H9 (cell line): Measurements from ENCODE around the gene ADAM23. TPM values are rescaled to one million over a fixed set of nuclear protein-coding genes. Genes with fewer than 3 reads are reported as not detected.

Experiments used
- DNase-seq: peaks from one replicate; pipeline ENCODE4 v3.0.0-alpha.2; 2017
- H2AFZ ChIP-seq: one replicate; pipeline ENCODE4 v1.6.1; 2013; ENCODE audit warnings: mild to moderate bottlenecking, low read length, control low read depth, moderate library complexity
- H2AK5ac ChIP-seq: 2 replicates; pipeline ENCODE4 v1.6.1; 2013; ENCODE audit warnings: low read length, control low read depth, mixed read lengths; ENCODE audit not compliant: insufficient read length
- H2BK120ac ChIP-seq: one replicate; pipeline ENCODE4 v1.6.1; 2013; ENCODE audit warnings: low read depth, mild to moderate bottlenecking, low read length, control low read depth, inconsistent platforms; ENCODE audit not compliant: poor library complexity, severe bottlenecking
- H2BK12ac ChIP-seq: 2 replicates; pipeline ENCODE4 v1.6.1; 2013; ENCODE audit warnings: low read length, control low read depth, mixed read lengths, low read depth; ENCODE audit not compliant: insufficient read length
- H2BK15ac ChIP-seq: 2 replicates; pipeline ENCODE4 v1.6.1; 2013; ENCODE audit warnings: low read depth, low read length, control low read depth
- H2BK20ac ChIP-seq: one replicate; pipeline ENCODE4 v1.6.1; 2013; ENCODE audit warnings: low read depth, mild to moderate bottlenecking, low read length, control low read depth, inconsistent platforms; ENCODE audit not compliant: poor library complexity, severe bottlenecking
- H2BK5ac ChIP-seq: 2 replicates; pipeline ENCODE4 v1.6.1; 2013; ENCODE audit warnings: low read length, control low read depth, mixed read lengths; ENCODE audit not compliant: insufficient read length
- H3K14ac ChIP-seq: 2 replicates; pipeline ENCODE4 v1.6.1; 2013; ENCODE audit warnings: low read length, control low read depth; ENCODE audit not compliant: insufficient read depth
- H3K18ac ChIP-seq: 2 replicates; pipeline ENCODE4 v1.6.1; 2013; ENCODE audit warnings: low read depth, mild to moderate bottlenecking, mixed read lengths, low read length, control low read depth; ENCODE audit not compliant: insufficient read length
- H3K23ac ChIP-seq: 2 replicates; pipeline ENCODE4 v1.6.1; 2013; ENCODE audit warnings: low read length, control low read depth, mixed read lengths, low read depth; ENCODE audit not compliant: insufficient read length
- H3K23me2 ChIP-seq: 2 replicates; pipeline ENCODE4 v1.6.1; 2013; ENCODE audit warnings: low read depth, mild to moderate bottlenecking, mixed read lengths, low read length, control low read depth; ENCODE audit not compliant: insufficient read length, poor library complexity, severe bottlenecking
- H3K27ac ChIP-seq: 2 replicates; pipeline ENCODE4 v1.5.1; 2013; ENCODE audit warnings: low read length, control low read depth, mixed read lengths, low read depth; ENCODE audit not compliant: insufficient read length
- H3K27me3 ChIP-seq: 2 replicates; pipeline ENCODE4 v1.6.1; 2013; ENCODE audit warnings: low read length, control low read depth, inconsistent platforms; ENCODE audit not compliant: insufficient read depth
- H3K4ac ChIP-seq: 2 replicates; pipeline ENCODE4 v1.6.1; 2013; ENCODE audit warnings: low read depth, mild to moderate bottlenecking, control low read depth, inconsistent platforms, low read length, moderate library complexity
- H3K4me1 ChIP-seq: 2 replicates; pipeline ENCODE4 v1.6.1; 2013; ENCODE audit warnings: low read length, control low read depth, inconsistent platforms; ENCODE audit not compliant: insufficient read depth
- H3K4me2 ChIP-seq: 2 replicates; pipeline ENCODE4 v1.6.1; 2013; ENCODE audit warnings: low read length, control low read depth, mixed read lengths; ENCODE audit not compliant: insufficient read length, insufficient read depth
- H3K56ac ChIP-seq: 2 replicates; pipeline ENCODE4 v1.6.1; 2013; ENCODE audit warnings: low read depth, mild to moderate bottlenecking, mixed read lengths, low read length, control low read depth; ENCODE audit not compliant: insufficient read length
- H3K79me1 ChIP-seq: 2 replicates; pipeline ENCODE4 v1.6.1; 2013; ENCODE audit warnings: low read depth, mild to moderate bottlenecking, moderate library complexity, low read length, control low read depth, inconsistent platforms; ENCODE audit not compliant: insufficient read depth, poor library complexity, severe bottlenecking
- H3K79me2 ChIP-seq: 2 replicates; pipeline ENCODE4 v1.6.1; 2013; ENCODE audit warnings: low read length, control low read depth, inconsistent platforms; ENCODE audit not compliant: insufficient read depth
- H3K9ac ChIP-seq: 2 replicates; pipeline ENCODE4 v1.6.1; 2013; ENCODE audit warnings: low read length, control low read depth, mixed read lengths; ENCODE audit not compliant: insufficient read length; ENCODE audit errors: extremely low read depth
- H3K9me3 ChIP-seq: one replicate; pipeline ENCODE4 v1.6.1; 2013; ENCODE audit warnings: low read depth, low read length, inconsistent platforms; ENCODE audit not compliant: control insufficient read depth
- H3T11ph ChIP-seq: one replicate; pipeline ENCODE4 v1.6.1; 2013; ENCODE audit warnings: mild to moderate bottlenecking, low read length, control low read depth, inconsistent platforms
- H4K20me1 ChIP-seq: one replicate; pipeline ENCODE4 v1.6.1; 2013; ENCODE audit not compliant: control insufficient read depth, insufficient read length, insufficient read depth
- H4K5ac ChIP-seq: 2 replicates; pipeline ENCODE4 v1.6.1; 2013; ENCODE audit warnings: low read depth, mild to moderate bottlenecking, mixed read lengths, low read length, control low read depth; ENCODE audit not compliant: insufficient read length
- H4K8ac ChIP-seq: replicated peaks from 2 replicates; pipeline ENCODE4 v1.6.1; 2013; ENCODE audit warnings: low read length, control low read depth, mixed read lengths, low read depth; ENCODE audit not compliant: insufficient read length
- H4K91ac ChIP-seq: 2 replicates; pipeline ENCODE4 v1.6.1; 2013; ENCODE audit warnings: low read depth, mild to moderate bottlenecking, moderate library complexity, mixed read lengths, low read length, control low read depth; ENCODE audit not compliant: insufficient read length
- H3K27ac Mint-ChIP-seq, 3 experiments: 2 replicates in 2 of 3; 3 replicates in 1 of 3; pipeline ENCODE4 v1.8.0; 2020 to 2021; ENCODE audit warnings: mixed read lengths in 3 of 3, mild to moderate bottlenecking in 1 of 3, moderate library complexity in 1 of 3
- H3K27me3 Mint-ChIP-seq: 2 replicates; pipeline ENCODE4 v1.8.0; 2021; ENCODE audit warnings: low read depth, mild to moderate bottlenecking, moderate library complexity, mixed read lengths
- H3K36me3 Mint-ChIP-seq, 3 experiments: 2 replicates in 2 of 3; 3 replicates in 1 of 3; pipeline ENCODE4 v1.8.0; 2020 to 2021; ENCODE audit warnings: low read depth in 3 of 3, mixed read lengths in 3 of 3; ENCODE audit not compliant: insufficient read depth in 1 of 3
- H3K4me1 Mint-ChIP-seq, 2 experiments: 2 replicates each; pipeline ENCODE4 v1.8.0; 2020; ENCODE audit warnings: mixed read lengths in 2 of 2
- H3K4me3 Mint-ChIP-seq, 2 experiments: 2 replicates in 1 of 2; 3 replicates in 1 of 2; pipeline ENCODE4 v1.8.0; 2020 to 2021; ENCODE audit warnings: mild to moderate bottlenecking in 2 of 2, mixed read lengths in 2 of 2, moderate library complexity in 1 of 2
- H3K9me3 Mint-ChIP-seq, 2 experiments: 2 replicates in 1 of 2; 3 replicates in 1 of 2; pipeline ENCODE4 v1.8.0; 2020; ENCODE audit warnings: mild to moderate bottlenecking in 2 of 2, mixed read lengths in 2 of 2, moderate library complexity in 1 of 2
- WGBS: extraction: QIAGEN DNeasy Blood & Tissue Kit; methylation state at CpG from one replicate; pipeline ENCODE4 v1.1.7; 2013; ENCODE audit warnings: missing lambda C conversion rate, low lambda C conversion rate, mixed read lengths; ENCODE audit not compliant: insufficient read length; ENCODE audit errors: extremely low coverage; 5-methylcytosine and 5-hydroxymethylcytosine counted together
- total RNA-seq: library from RNA; stranded (reverse); gene quantifications from 2 replicates; pipeline ENCODE4 v1.2.1, GENCODE V29; 2021
- TF ChIP-seq, protein P1 (sequence below): fragments of 200-600 bp; sonication (generic); conservative IDR thresholded peaks from 3 replicates; pipeline ENCODE4 v1.8.0; 2021; ENCODE audit warnings: antibody characterized with exemption, mild to moderate bottlenecking

Gene ADAM23
- total RNA-seq, 1 experiment from 2014 or later, result 21.4 TPM

DNA sequence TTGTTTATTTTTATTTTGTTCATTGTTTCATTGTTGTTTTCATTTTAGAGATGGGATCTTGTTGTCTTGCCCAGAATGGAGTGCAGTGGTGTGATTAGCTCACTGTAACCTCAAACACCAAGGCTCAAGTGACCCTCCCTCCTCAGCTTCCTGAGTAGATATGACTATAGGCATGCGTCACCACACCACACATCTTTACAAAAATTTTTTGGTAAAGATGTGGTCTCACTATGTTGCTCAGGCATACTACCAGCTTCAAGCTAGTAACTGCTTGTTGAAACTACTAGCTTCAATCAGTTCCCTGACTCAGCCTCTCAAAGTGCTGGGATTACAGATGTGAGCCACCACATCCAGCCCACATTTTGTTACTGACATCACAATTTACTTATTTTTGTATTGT lies 213.8 kb downstream of the ADAM23 start:
- H3K27ac Mint-ChIP-seq, result 0 out of 7 replicates have a peak overlapping the region, but pooled peaks of 1 of the 3 experiments have one; percentile 55
- no peak overlapping the region for H4K5ac ChIP-seq
- H2BK5ac ChIP-seq, result no peak overlapping the region

More for the DNA sequence above, 213.8 kb downstream of the ADAM23 start:
- no peak for DNase-seq
- H3K4me2 ChIP-seq, result no peak overlapping the region
- Mint-ChIP-seq H3K27me3 (peaks cover 2% of the 10 kb centered on the region), H3K36me3 (no peaks in the 10 kb centered on the region), H3K4me3 (no peak overlapping the region), H3K4me1 (no peaks in the 10 kb centered on the region), H3K9me3 (no peaks in the 10 kb centered on the region)
- TF ChIP-seq, protein P1, sequence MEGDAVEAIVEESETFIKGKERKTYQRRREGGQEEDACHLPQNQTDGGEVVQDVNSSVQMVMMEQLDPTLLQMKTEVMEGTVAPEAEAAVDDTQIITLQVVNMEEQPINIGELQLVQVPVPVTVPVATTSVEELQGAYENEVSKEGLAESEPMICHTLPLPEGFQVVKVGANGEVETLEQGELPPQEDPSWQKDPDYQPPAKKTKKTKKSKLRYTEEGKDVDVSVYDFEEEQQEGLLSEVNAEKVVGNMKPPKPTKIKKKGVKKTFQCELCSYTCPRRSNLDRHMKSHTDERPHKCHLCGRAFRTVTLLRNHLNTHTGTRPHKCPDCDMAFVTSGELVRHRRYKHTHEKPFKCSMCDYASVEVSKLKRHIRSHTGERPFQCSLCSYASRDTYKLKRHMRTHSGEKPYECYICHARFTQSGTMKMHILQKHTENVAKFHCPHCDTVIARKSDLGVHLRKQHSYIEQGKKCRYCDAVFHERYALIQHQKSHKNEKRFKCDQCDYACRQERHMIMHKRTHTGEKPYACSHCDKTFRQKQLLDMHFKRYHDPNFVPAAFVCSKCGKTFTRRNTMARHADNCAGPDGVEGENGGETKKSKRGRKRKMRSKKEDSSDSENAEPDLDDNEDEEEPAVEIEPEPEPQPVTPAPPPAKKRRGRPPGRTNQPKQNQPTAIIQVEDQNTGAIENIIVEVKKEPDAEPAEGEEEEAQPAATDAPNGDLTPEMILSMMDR, result no peak
- H2BK20ac ChIP-seq, result no peak overlapping the region
- no peaks in the 10 kb centered on the region for H3K79me1 ChIP-seq
- H3K9ac ChIP-seq, result no peak overlapping the region
- WGBS, result no CpG with 5 or more reads among the region's 1 CpG
- H3K14ac ChIP-seq, result no peak overlapping the region
- no peaks in the 10 kb centered on the region for H3K27me3 ChIP-seq
- H4K20me1 ChIP-seq, result no peaks in the 10 kb centered on the region
- H3K56ac ChIP-seq, result no peak overlapping the region
- no peak overlapping the region for H3K27ac ChIP-seq
- H3K4me1 ChIP-seq, result no peaks in the 10 kb centered on the region
- no peaks in the 10 kb centered on the region for H3K9me3 ChIP-seq
- H2AFZ ChIP-seq, result no peak overlapping the region
- no peak overlapping the region for H4K91ac ChIP-seq
- H3K79me2 ChIP-seq, result no peaks in the 10 kb centered on the region
- H2BK12ac ChIP-seq, result no peak overlapping the region
- H3K18ac ChIP-seq, result no peak overlapping the region
- H3K23me2 ChIP-seq, result no peaks in the 10 kb centered on the region
- H3K4ac ChIP-seq, result no peak overlapping the region
- H2BK15ac ChIP-seq, result no peak overlapping the region
- no peak overlapping the region for H2BK120ac ChIP-seq
- no peak overlapping the region for H3T11ph ChIP-seq
- no peak overlapping the region for H4K8ac ChIP-seq
- H2AK5ac ChIP-seq, result no peak overlapping the region
- H3K23ac ChIP-seq, result no peak overlapping the region
